Hepatic stellate cell (primary cell): Measurements from ENCODE around the gene AK9.

Source experiments
- DNase-seq: peaks from one replicate; pipeline ENCODE4 v3.0.0; 2011; ENCODE audit warnings: low spot score

AK9 gene

DNA sequence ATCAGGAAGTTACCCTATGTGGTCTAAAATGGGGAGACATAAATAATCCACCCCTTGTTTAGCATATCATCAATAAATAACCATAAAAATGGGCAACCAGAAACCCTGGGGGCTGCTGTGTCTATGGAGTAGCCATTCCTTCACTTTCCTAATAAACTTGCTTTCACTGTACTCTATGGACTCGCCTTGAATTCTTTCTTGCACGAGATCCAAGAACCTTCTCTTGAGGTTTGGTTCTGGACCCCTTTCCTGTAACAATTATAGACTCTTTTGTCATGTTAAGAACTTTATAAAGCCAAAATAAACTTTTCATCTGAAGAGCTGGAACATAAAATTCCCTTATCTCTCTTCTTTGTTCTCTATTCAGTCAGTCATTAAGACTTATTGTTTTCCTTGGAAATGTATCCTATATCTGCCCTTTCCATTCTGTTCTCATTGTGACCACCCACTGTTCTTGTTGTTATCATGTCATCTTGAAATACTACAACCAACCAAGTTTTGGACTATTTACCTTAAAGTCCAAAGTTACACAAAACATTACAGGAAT is 178.7 kb downstream of the AK9 start:
- DNase-seq, result no peak

GRCh38 chr6:109511832-109512231 is 179.2 kb downstream of the AK9 start:
- DNase-seq, result no peak

DNA sequence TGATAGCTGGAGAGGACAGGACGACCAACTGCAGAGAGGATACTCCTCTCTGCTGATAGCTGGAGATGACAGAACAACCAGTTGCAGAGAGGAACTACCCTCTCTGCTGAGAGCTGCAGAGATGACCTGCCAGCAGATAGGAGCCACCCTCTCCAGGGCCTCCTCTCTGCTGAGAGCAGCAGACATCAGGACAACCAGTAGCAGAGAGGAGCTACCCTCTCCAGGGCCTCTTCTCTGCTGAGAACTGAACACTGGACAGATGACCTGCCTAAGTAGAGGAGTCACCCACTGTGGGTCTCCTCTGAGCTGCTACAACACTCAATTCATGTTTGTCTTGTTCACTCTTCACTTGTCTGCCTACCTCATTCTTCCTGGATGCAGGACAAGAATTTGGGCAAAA is 180.6 kb downstream of the AK9 start:
- DNase-seq, result no peak

- no peak for DNase-seq
Observed at GRCh38 chr6:109508166-109508860, 182.7 kb downstream of the AK9 start.

DNA sequence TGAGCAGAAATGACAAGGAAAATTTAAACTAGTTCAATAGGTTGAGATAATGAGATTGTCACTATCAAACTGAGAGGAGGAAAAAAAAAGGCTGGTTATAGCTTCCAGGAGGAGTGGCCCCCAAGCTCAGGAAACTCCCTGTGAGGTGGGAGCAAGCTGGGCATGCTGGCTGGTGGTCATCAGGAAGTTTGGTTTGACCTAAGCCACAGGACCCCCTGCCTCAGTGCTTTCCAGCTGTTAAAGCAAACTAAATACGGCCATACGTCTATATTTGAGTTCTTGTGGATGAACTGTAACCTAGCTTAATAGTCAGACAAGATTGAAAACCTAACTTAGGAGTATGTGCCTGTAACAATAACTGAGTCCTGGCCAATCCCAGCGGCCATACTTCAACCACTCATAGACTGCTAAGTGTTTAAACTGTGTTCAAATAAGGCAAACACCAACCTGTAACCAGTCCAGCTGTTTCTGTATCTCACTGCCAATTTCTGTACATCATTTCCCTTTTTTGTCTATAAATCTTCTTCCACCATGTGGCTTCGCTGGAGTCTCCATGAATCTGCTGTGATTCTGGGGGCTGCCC is 183.4 kb downstream of the AK9 start:
- DNase-seq, result no peak

GRCh38 chr6:109506841-109507240 is 184.2 kb downstream of the AK9 start:
- no peak for DNase-seq

DNA sequence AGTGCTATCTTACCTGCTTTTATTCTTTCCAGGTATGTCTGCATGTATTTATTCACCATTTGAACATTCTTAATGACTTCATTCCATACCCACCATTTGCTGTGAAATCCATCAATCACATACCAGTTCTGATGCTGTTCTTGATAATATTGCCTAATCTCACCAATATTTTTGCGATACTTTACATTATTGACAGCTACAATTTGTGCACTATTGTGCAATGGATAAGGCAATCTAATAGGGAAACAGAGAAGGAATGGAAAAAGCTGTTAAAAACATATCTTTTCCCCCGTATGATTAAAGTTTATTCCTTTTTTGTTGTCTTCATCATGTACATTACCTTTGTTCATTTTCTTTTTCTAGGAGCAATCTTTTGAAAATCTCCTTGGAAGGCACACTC is 184.7 kb downstream of the AK9 start:
- DNase-seq, result no peak

DNA sequence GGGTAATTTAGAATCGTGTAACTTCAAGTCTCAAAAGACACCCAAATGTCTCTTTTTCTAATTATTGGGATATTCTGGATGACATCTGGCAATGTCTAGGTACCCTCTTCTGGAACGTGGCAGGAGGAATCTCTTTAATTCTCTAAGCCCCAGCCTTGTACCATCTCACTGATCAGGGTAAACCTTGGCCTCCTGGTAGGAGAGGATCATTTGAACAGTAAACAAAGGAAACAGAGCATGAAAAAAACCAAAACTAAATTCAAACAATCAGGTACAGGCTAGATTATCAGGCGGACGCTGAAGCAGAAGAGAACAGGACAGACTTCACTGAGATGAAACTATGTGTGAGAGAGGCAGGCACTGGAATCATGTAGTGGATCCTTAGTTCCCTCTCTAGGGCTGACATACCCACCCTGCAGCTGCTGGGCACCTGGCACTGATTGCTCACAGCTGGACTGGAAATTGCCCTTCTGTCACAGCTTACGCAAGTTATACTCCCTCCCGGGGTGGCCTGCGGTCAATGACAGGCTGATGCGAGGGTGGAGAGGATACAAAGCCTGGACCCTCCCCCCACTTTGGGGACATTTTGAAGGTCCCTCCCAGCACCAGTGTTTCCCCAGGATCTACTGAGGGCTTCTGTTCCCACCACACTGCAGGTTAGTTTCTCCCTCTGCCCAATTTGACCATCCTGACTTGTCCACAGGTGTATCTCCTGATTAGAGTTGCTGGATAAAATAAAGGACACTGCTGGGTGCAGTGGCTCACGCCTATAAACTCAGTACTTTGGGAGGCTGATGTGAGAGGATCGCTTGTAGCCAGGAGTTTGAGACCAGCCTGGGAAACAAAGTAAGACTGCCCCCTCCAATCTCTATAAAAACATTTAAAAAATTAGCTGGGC is 187.4 kb downstream of the AK9 start:
- no peak for DNase-seq

DNA sequence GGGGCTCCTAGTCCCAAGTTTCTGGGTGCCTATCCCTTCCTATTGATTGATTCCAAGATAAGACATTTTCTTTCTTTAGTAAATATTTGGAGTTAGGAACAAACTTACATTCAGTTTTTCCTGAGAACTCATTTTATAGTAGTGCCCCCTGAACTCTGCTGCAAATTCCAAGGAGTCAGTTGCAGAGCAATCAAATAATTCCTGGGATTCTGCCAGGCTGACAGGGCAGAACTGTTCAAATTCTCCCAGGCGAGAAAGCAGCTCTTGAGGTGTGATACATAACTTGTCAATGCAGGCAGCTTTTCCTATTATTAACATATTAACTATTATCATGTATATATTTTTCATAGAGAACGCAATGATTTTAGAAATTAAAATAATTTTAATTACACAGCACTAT is 192.1 kb downstream of the AK9 start:
- DNase-seq, result no peak

DNA sequence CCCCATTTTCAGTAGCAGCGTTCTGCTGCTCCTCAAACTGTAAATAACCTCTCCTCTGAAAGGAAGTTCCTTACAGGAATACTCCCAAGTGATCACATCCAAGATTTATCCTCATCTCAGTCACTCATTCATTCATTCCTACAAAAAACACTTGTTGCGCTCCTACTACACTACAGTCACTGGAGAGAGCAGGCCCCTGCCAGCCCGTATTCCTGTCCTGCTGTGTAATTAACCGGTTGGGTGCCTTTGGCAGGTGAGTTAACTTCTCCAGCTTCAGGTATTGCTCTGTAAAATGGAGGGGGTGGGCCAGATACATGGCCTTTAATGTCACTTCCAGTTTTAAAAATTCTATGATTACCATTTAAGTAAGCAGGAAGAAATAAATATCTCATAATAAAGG is 192.9 kb downstream of the AK9 start:
- no peak for DNase-seq

GRCh38 chr6:109496036-109496772 is 194.8 kb downstream of the AK9 start:
- no peak for DNase-seq

- DNase-seq, result no peak
Observed at GRCh38 chr6:109493865-109494264, 197.1 kb downstream of the AK9 start.

GRCh38 chr6:109491207-109491938 is 199.6 kb downstream of the AK9 start:
- DNase-seq, result no peak

GRCh38 chr6:109490713-109491112 is 200.3 kb downstream of the AK9 start:
- no peak for DNase-seq

DNA sequence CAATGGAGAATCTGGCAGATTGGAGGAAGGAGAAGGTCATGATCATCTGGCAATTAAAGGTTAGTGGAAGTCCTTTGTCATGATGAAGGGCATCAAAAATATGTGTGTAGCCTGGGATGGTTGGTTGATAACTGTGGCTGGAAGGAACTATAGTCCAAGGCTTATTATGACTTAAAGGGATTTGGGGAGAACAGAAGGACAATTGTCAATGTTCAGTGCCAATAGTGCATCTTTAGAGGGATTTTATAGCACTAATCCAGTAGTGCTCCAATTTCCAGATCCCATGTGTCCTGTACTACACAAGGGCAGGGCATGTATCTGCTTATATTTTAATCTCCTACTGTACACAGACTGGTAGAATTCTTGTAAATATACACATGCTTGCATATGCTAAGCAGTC is 203.0 kb downstream of the AK9 start:
- DNase-seq, result no peak

- no peak for DNase-seq
Observed at GRCh38 chr6:109486068-109486467, 204.9 kb downstream of the AK9 start.

DNA sequence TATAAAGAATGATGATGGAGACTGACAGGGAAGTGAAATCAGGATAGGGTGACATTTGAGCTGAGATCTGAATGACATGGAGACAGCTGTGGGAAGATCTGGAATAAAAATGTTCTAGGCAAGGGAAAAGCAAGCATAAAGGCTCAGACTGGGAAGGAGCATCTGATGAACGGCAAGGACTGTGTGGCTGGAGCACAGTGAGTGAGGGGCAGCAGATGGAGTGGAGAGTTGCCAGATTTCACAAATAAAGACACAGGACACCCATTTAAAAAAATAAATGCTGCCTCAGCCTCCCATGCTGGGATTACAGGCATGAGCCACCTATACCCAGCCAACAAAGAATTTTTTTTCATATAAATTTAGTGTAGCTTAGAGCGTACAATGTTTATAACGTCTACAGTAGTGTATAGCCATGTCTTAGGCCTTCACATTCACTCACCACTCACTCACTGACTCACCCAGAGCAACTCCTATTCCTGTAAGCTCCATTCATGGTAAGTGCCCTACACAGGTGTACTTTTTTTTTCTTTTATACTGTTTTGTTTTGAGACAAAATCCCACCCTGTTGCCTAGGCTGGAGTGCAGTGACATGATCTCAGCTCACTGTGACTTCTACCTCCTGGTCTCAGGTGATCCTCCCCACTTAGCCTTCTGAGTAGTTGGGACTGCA is 205.6 kb downstream of the AK9 start:
- no peak for DNase-seq

DNA sequence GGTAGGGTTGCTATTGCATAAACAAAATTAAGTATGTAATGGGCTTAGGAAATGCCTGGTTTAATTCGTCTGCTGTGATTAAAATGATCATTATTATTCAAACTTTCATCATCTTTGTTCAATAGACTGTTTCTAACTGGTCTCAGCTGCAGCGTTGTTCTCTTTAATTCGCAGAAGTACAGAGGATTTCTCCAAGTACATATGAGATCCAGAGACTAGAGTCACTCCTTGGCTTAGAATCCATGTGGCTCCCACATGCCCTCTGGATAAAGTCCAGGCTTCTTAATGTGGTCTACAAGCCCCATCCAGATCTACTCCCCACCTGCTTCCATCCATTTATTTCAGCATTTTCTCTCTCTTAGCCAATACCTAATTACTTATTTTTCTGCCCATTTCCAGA is 206.9 kb downstream of the AK9 start:
- DNase-seq, result no peak

DNA sequence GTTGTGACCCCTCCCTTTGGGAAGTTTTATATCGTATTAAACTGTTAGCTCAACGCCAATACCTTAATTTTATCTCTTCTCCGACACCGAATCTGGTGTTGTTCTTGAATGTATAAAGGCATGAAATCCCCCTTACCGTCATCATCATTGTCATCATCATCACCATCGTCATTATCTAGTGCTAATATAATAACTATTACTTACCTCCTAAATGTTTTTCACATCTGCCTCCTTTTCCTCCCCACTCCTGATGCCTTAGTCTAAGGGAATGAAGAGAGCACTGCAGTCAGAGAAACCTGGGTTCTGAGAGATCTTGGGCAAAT is 207.3 kb downstream of the AK9 start:
- DNase-seq, result no peak

DNA sequence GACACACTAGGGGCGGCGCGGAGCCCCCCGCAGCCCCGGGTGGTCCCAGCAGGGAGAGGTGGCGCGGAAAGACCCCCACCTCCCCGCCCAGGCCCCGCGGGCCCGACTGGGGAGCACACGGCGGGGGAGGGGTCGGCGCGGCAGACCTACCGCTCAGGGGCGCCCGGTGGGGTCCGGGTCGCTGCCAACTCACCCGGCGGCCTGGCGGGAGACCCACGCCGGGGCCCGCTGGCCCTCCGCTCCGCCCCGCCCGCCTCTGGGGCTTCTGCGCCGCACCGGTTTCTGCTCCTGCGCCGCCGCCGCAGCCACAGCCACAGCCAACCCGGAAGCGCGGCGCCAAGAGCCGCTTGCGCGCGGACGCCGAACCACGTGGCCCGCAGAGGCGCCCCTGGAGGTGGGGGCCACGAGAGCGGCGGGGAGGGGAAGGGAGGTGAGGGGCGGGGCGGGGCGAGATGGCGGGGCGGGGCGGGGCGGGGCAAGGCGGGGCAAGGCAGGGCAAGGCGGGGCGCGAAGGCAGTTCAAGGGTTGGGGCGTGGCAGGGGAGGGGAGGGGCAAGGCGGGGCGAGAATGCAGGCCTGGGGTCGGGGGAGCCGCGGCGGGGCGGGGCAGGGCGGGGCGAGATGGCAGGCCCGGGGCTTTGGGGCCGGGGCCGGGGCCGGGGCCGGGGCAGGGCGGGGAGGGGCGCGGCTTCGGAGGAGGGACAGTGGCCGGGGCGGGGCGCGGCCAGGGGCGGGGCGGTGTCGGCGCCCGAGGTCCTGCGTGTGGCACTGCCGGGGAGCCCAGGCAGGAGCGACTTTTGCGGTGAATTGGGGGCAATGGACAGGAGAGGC is 207.9 kb downstream of the AK9 start, which contains the start of gene ZBTB24:
Gene ZBTB24, minus strand, starts transcription at position 315 of the 830 bp plus-strand sequence. CDS start 1,193 bp downstream, outside the sequence.
- DNase-seq, result peak; percentile 88
